Colonic mucosa (tissue), 4 donors: Measurements from ENCODE around the gene CAMSAP1. TPM values are rescaled to one million over a fixed set of nuclear protein-coding genes. Genes with fewer than 3 reads are reported as not detected.
"Not testable (repeated sequence)": the region's sequence is repeated elsewhere in the genome, so short reads cannot be mapped to it uniquely, and the experiment has no call there.

ENCODE experiments used
- DNase-seq: peaks from one replicate; pipeline ENCODE4 v3.0.0-alpha.2; 2020
- H3K27ac ChIP-seq: fragments of 200-600 bp; one replicate; pipeline ENCODE4 v1.8.0; 2021
- H3K27me3 ChIP-seq: fragments of 200-600 bp; one replicate; pipeline ENCODE4 v1.8.0; 2021
- H3K36me3 ChIP-seq: fragments of 200-600 bp; one replicate; pipeline ENCODE4 v1.8.0; 2021
- H3K4me1 ChIP-seq: fragments of 200-600 bp; one replicate; pipeline ENCODE4 v1.8.0; 2021; ENCODE audit warnings: mild to moderate bottlenecking
- H3K4me3 ChIP-seq: fragments of 200-600 bp; one replicate; pipeline ENCODE4 v1.8.0; 2021
- H3K9ac ChIP-seq, 2 donors: one replicate each; pipeline ENCODE4 v1.7.0; 2013; ENCODE audit warnings: control low read depth in 2 of 2, low read depth in 2 of 2, low read length in 2 of 2
- H3K9me3 ChIP-seq: fragments of 200-600 bp; one replicate; pipeline ENCODE4 v1.8.0; 2021
- intact Hi-C: fragments of 100-400 bp; cut with DNase I; formaldehyde crosslinking; loops from one replicate; pipeline ENCODE4 v1.14.1; 2022
- total RNA-seq, 2 donors: library from RNA; stranded (reverse); fragmentation: NEBNext Ultra II Directional in 1 of 2; extraction: Animal tissue kit (Norgen Biotek cat#: 25700) in 1 of 2; gene quantifications; one replicate each; pipeline ENCODE4 v1.2.1, GENCODE V29; 2021
- TF ChIP-seq, protein P1 (sequence below): fragments of 200-600 bp; IDR thresholded peaks from one replicate; pipeline ENCODE4 v1.8.0; 2022; ENCODE audit warnings: antibody characterized with exemption, mild to moderate bottlenecking
- donor health status: healthy.
- donor health status: DM: no; HTN: no; CAD: no.
- donor health status: DM: no; HTN: no; CAD: no.

Gene CAMSAP1
- total RNA-seq, 2 donors from 2014 or later: 14.0 to 14.4 TPM

DNA sequence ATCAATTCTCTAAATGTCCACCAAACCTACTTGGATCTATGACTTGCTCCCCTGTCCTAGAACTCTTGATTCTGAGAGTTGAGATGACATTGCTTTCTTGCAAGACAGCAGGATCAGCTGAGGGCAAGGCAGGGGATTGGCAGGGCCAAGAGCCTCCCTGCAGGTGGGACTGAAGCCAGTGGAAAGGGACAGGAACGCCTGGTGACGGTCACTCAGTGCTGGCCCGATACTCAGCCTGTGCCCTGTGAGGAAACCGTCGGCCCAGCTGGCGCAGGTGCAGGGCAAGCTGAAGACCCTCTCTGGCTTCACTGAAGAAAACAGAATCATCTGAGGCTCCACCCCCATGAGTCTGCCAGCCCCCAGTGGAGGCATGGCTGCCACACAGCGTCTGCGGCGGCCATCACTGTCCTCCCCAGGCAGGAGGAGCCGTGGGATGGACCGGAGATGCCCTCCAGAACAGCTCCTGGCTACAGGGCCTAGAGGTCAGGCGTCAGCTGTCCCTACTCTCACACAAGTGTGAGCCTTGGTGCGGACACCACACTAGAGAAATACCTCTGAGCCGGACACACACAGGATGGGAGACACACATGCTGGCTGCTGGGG is 39.1 kb upstream of the CAMSAP1 start:
- no peaks in the 10 kb centered on the region for H3K36me3 ChIP-seq

DNA sequence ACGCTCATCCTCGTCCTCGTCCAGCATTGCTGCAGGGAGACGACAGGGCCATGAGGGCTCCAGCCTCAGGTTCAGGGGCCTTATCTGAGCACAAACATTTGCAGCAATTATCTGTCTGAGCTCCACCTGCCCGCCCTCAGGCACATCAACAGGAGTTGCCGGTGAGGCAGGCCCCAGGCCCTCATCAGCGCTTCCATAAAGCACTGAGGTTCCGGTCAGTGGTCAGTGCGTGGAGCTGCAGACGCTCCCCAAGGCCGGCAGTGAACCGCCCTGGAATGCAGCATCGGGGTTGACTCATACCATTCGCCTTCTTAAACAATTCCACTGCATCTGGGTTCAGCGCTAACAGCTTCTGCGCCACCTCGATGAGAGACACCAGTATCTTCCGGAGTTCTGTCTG is 38.6 kb upstream of the CAMSAP1 start:
- TF ChIP-seq, protein P1, sequence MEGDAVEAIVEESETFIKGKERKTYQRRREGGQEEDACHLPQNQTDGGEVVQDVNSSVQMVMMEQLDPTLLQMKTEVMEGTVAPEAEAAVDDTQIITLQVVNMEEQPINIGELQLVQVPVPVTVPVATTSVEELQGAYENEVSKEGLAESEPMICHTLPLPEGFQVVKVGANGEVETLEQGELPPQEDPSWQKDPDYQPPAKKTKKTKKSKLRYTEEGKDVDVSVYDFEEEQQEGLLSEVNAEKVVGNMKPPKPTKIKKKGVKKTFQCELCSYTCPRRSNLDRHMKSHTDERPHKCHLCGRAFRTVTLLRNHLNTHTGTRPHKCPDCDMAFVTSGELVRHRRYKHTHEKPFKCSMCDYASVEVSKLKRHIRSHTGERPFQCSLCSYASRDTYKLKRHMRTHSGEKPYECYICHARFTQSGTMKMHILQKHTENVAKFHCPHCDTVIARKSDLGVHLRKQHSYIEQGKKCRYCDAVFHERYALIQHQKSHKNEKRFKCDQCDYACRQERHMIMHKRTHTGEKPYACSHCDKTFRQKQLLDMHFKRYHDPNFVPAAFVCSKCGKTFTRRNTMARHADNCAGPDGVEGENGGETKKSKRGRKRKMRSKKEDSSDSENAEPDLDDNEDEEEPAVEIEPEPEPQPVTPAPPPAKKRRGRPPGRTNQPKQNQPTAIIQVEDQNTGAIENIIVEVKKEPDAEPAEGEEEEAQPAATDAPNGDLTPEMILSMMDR: no peak
- intact Hi-C loops: no loop called here
- Histone ChIP-seq H3K27me3 (no peaks in the 10 kb centered on the region), H3K9me3 (no peaks in the 10 kb centered on the region), H3K27ac (no peak overlapping the region), H3K9ac (no peak overlapping the region), H3K4me1 (no peaks in the 10 kb centered on the region), H3K36me3 (no peaks in the 10 kb centered on the region), H3K4me3 (no peak overlapping the region)
- DNase-seq: no peak

More for the DNA sequence above, 39.1 kb upstream of the CAMSAP1 start:
- Histone ChIP-seq H3K9me3 (no peaks in the 10 kb centered on the region), H3K4me3 (no peak overlapping the region), H3K4me1 (no peaks in the 10 kb centered on the region), H3K27ac (no peak overlapping the region), H3K9ac (no peak overlapping the region), H3K27me3 (no peaks in the 10 kb centered on the region)
- intact Hi-C loops: no loop called here
- TF ChIP-seq, protein P1: no peak
- no peak for DNase-seq

DNA sequence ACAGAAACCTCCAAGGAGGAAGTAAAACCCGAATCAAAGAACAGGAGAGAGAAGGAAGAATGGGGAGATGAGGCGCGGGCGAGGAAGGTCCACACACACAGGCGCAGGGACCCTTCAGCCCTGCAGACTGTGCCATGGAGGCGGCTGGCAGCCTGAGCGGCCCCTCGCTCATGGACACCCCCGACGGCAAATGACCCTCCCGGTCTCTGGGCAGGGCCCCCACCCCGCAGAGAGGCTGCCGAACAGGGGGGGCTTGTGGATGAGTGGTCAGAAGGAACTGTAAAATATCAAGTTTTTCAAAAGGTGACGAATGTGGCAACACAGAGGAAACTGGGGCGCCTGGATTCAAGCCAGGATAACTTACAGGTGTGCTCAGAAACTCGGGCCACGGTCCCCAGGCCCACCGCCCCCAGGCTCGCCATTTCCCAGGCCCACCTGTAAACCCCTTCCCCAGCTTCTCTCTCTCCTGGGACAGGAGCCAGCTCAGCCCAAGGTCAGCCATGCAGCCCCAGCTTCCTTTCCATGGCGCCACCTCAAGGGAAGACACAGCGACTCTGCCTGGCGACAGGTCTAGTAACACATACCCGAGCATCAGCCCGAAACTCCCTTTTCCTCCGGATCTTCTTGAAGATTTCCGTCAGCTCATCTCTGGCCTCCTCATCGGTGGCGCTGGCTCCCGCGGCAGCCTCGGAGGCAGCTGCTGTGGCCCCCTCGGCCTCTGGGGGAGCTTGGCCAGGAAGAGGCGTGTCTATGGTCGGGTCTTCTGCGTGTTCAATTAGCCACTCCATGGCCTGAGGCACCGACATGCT is 37.3 kb upstream of the CAMSAP1 start:
- Histone ChIP-seq H3K9me3 (no peaks in the 10 kb centered on the region), H3K27ac (no peak overlapping the region), H3K27me3 (no peaks in the 10 kb centered on the region), H3K4me1 (no peaks in the 10 kb centered on the region), H3K36me3 (no peaks in the 10 kb centered on the region), H3K9ac (no peak overlapping the region), H3K4me3 (no peak overlapping the region)
- TF ChIP-seq, protein P1: no peak
- DNase-seq: no peak
- intact Hi-C loops: no loop called here

DNA sequence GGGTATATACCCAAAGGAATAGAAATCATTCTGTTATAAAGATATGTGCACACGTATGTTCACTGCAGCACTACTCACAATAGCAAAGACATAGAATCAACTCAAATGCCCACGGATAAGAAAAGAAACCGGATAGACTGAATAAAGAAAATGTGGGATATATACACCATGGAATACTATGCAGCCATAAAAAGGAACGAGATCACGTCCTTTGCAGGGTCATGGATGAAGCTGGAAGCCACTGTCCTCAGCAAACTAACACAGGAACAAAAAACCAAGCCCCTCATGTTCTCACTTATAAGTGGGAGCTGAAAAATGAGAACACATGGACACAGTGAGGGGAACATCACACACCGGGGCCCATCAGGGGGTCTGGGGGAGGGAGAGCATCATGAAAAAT is 36.3 kb upstream of the CAMSAP1 start:
- DNase-seq, H3K9me3 ChIP-seq, H3K4me3 ChIP-seq, H3K27ac ChIP-seq, H3K4me1 ChIP-seq, H3K27me3 ChIP-seq, H3K36me3 ChIP-seq, H3K9ac ChIP-seq, intact Hi-C loops: not testable (repeated sequence)

DNA sequence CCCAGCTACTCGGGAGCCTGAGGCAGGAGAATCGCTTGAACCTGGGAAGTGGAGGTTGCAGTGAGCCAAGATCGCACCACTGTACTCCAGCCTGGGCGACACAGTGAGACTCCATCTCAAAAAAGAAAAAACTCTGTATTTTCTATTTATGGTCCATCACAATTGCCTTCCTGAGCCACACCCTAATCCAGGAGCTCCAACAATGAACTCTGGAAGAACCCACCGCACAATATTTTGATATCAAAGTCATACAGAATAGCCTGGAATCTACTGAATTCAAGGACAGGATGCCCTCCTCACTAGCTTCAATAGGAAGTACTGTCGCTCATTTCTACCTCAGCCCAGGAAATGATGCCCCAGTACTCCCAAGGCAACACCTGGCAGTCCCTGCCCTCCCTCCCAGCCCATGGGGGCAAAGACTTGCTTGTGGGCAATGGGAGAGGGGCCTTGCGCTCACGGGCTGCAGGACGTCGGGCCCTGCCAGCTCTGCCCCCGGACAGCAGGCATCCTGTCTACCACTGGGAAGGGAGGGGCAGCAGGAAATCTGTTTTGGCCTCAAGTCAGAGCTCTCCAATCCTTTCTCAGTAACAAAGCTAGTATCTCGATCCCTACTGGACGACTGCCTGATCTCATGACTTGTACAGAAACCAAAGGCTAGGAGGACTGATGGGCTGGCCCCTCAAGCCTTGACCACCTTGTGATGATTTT is 34.1 kb upstream of the CAMSAP1 start:
- no peaks in the 10 kb centered on the region for H3K27me3 ChIP-seq

More for the DNA sequence above, 34.1 kb upstream of the CAMSAP1 start:
- H3K9ac ChIP-seq: no peak overlapping the region
- no peaks in the 10 kb centered on the region for H3K4me1 ChIP-seq
- no peak overlapping the region for H3K27ac ChIP-seq
- TF ChIP-seq, protein P1: no peak
- H3K4me3 ChIP-seq: no peak overlapping the region
- H3K9me3 ChIP-seq: no peaks in the 10 kb centered on the region
- no peak for DNase-seq
- H3K36me3 ChIP-seq: peaks cover 7% of the 10 kb centered on the region
- intact Hi-C loops: no loop called here
